GM12872 (cell line): ENCODE data around the gene RPUSD2.

Source experiments
- TF ChIP-seq, protein P1 (sequence below): IDR thresholded peaks from 3 replicates; pipeline ENCODE4 v1.5.1; 2011; ENCODE audit warnings: low read depth, mild to moderate bottlenecking, low read length, moderate library complexity; ENCODE audit not compliant: insufficient read depth

Gene RPUSD2

GRCh38 chr15:40567111-40567510 lies 2.0 kb upstream of the RPUSD2 start:
- TF ChIP-seq, protein P1, sequence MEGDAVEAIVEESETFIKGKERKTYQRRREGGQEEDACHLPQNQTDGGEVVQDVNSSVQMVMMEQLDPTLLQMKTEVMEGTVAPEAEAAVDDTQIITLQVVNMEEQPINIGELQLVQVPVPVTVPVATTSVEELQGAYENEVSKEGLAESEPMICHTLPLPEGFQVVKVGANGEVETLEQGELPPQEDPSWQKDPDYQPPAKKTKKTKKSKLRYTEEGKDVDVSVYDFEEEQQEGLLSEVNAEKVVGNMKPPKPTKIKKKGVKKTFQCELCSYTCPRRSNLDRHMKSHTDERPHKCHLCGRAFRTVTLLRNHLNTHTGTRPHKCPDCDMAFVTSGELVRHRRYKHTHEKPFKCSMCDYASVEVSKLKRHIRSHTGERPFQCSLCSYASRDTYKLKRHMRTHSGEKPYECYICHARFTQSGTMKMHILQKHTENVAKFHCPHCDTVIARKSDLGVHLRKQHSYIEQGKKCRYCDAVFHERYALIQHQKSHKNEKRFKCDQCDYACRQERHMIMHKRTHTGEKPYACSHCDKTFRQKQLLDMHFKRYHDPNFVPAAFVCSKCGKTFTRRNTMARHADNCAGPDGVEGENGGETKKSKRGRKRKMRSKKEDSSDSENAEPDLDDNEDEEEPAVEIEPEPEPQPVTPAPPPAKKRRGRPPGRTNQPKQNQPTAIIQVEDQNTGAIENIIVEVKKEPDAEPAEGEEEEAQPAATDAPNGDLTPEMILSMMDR = peak; percentile 48; the same call in 2 of the 3 replicates

GRCh38 chr15:40575113-40575512 lies 6.0 kb downstream of the RPUSD2 start:
- TF ChIP-seq, protein P1 = no peak

- TF ChIP-seq, protein P1 = no peak
Measured at GRCh38 chr15:40578892-40579291, 9.8 kb downstream of the RPUSD2 start.

DNA sequence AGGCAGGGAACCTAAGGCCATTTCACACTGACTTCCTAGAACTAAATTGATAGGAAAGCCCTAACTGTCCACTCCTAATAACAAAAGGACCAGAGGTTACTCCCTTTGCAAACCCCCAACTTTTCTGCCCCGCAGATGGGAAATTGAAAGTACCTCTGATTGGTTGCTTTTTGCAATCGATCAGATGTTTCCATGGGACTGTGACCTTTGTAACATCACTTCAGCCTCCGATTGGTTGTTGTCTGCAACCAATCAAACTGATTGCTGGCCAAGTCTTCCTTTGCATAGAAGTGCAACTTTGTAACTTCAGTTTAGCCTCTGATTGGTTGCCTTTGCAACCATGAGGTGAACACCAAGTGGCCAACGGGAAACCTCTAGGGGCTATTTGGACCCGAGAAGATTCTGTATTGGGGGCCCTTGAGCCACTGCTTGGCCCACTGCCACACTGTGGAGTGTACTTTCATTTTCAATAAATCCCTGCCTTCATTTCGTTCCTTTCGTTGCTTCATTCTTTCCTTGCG lies 13.7 kb downstream of the RPUSD2 start:
- TF ChIP-seq, protein P1 = no peak

DNA sequence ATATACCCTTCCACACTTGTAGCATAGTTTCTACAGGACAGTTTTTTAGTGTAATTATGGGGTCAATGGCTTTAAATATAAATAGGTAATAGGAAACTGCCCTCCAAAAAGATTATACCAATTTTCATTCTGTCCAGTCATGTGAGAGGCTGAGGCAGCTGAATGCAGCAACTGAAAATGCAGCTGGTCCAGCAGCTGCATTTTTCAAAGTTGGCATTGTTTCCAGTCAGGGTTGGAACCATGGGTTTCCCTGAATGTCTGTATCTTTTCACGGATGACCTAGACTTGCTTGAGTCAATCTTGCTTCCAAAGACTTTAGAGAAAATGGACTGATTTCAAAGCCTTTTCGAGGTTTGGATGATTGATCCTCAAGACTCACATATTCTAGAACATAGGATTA lies 15.1 kb downstream of the RPUSD2 start:
- TF ChIP-seq, protein P1 = no peak

- TF ChIP-seq, protein P1 = no peak
Measured at GRCh38 chr15:40590667-40591050, 21.6 kb downstream of the RPUSD2 start.

DNA sequence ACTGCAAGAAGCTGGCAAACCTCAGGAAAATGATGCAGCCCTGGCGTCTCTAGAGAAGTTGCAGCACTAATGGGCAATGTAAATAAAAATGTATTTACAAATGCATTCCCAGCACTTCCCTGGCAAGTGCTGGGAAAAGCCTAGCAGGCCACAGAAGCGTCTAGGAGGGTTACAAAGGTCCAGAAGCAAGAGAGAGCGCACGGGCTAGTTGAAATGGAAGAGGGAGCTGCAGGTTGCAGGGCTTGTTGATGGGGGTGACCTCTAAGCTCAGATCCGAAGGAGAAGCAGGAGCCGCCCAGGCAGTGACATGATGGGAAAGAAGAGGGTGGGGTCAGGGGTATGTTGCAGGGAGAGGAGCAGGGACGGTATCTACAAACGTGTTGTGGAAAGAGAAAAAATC lies 22.3 kb downstream of the RPUSD2 start:
- TF ChIP-seq, protein P1 = no peak
